Astrocyte of the cerebellum (primary cell): ENCODE data around the gene CGNL1.

Experiments
- DNase-seq: peaks from one replicate; pipeline ENCODE4 v3.0.0-alpha.2; 2011; ENCODE audit warnings: low read depth
- H3K4me3 ChIP-seq: 2 replicates; pipeline ENCODE4 v1.5.1; 2011; ENCODE audit warnings: mild to moderate bottlenecking, low read depth, low read length, moderate library complexity
- CTCF ChIP-seq: IDR thresholded peaks from 2 replicates; pipeline ENCODE4 v1.5.1; 2012; ENCODE audit warnings: low read length, low read depth, moderate library complexity, mild to moderate bottlenecking; ENCODE audit errors: missing control alignments
- in situ Hi-C: cut with HindIII; loops from 2 replicates; pipeline ENCODE4 v1.10.0; 2017; ENCODE audit warnings: low sequenced_read_pairs

CGNL1 gene

GRCh38 chr15:57481038-57481705, 104.9 kb downstream of the CGNL1 start:
- no peak for TF ChIP-seq CTCF
- H3K4me3 ChIP-seq, result no peak overlapping the region
- no peak for DNase-seq
- in situ Hi-C loops, result no loop called here

- in situ Hi-C loops, result no loop called here
- no peak for TF ChIP-seq CTCF
- DNase-seq, result peak; percentile 28
- H3K4me3 ChIP-seq, result no peak overlapping the region
These were observed 109.6 kb downstream of the CGNL1 start for GRCh38 chr15:57485869-57486268.

GRCh38 chr15:57486833-57487232, 110.5 kb downstream of the CGNL1 start:
- no peak for DNase-seq
- TF ChIP-seq CTCF, result no peak
- in situ Hi-C loops, result no loop called here
- no peak overlapping the region for H3K4me3 ChIP-seq

GRCh38 chr15:57489122-57489521, 112.8 kb downstream of the CGNL1 start:
- DNase-seq, result no peak
- no peak for TF ChIP-seq CTCF
- in situ Hi-C loops, result no loop called here
- H3K4me3 ChIP-seq, result no peak overlapping the region

DNA sequence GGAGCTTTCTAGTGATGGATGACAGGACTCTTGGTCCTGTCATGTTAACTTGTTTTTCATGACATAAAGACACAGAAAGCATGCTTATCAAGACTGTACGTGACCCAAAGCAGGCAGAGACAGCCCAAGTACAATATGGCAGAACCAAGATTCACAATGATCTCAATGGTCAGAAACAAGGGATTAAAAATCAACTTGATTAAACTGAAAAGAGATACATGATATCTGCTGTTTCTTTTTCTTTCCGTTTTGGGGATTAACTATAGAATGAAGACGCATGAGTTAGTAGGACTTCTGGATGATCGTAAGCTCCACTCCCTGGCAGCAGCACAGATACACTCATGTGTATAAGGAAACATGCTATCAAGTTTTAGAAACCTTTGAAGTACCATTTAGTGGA, 117.0 kb downstream of the CGNL1 start:
- DNase-seq, result no peak
- in situ Hi-C loops, result no loop called here
- no peak for TF ChIP-seq CTCF
- no peak overlapping the region for H3K4me3 ChIP-seq

DNA sequence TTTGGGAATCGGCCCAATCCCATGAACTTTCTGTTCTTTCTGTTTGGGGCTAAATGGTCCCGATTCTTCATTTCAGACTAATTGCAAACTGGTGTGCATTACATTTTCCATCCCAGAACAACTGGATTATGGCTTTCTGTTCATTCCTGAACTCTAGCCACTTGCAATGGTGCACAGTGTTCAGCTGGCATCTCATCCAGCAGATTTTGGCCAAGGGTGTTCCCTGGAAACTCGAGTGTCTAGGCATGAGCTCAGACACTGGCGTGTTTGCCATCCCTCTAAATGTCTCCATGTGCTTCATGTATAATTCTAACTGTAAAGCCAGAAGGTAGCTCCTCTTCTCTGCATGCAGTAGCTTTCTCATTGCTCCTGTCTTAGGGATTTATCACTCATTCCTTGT, 118.3 kb downstream of the CGNL1 start:
- no peak for DNase-seq
- H3K4me3 ChIP-seq, result no peak overlapping the region
- in situ Hi-C loops, result no loop called here
- TF ChIP-seq CTCF, result no peak
